GM12873 (cell line): ENCODE results near the gene SRP68.

Experiments
- CTCF ChIP-seq: IDR thresholded peaks from 2 replicates; pipeline ENCODE4 v1.5.1; 2012; ENCODE audit warnings: low read depth, mild to moderate bottlenecking, moderate library complexity, low read length, control low read depth; ENCODE audit not compliant: insufficient read depth; ENCODE audit errors: missing control alignments

SRP68 gene

DNA sequence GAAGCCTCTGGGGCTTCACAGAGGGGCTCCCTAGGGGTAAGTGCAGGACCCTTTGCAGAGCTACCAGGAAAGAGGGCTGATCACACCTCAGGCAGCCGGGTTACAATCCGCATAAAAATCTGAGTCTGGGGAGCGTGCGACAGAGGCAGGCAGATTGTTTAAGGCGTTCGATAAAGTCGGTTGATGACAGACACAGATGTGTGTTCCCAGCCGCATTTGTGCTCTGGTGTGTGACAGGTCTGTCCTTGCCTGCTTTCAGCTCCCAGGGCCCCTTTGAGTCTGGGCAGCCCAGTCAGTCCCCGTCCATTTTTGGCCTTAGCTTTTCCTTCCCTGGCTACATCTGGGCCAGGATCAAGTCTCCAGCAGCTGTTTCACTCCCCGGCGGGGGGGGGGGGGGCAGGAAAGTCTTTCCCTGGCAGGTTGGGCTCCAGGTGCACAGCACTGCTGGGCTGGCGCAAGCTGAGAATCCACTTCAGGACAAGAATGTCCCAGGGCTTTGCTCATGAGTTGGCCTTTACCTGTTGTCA, 5.3 kb upstream of the SRP68 start:
- no peak for TF ChIP-seq CTCF

DNA sequence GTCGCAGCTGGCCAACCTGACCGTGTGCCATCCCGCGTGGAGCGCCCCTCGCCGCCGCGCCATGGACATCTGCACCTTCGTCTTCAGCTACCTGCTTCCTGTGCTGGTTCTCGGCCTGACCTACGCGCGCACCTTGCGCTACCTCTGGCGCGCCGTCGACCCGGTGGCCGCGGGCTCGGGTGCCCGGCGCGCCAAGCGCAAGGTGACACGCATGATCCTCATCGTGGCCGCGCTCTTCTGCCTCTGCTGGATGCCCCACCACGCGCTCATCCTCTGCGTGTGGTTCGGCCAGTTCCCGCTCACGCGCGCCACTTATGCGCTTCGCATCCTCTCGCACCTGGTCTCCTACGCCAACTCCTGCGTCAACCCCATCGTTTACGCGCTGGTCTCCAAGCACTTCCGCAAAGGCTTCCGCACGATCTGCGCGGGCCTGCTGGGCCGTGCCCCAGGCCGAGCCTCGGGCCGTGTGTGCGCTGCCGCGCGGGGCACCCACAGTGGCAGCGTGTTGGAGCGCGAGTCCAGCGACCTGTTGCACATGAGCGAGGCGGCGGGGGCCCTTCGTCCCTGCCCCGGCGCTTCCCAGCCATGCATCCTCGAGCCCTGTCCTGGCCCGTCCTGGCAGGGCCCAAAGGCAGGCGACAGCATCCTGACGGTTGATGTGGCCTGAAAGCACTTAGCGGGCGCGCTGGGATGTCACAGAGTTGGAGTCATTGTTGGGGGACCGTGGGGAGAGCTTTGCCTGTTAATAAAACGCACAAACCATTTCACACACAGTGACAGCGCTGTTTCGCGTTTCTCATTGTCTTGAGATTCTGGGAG, 4.7 kb upstream of the SRP68 start:
- no peak for TF ChIP-seq CTCF

DNA sequence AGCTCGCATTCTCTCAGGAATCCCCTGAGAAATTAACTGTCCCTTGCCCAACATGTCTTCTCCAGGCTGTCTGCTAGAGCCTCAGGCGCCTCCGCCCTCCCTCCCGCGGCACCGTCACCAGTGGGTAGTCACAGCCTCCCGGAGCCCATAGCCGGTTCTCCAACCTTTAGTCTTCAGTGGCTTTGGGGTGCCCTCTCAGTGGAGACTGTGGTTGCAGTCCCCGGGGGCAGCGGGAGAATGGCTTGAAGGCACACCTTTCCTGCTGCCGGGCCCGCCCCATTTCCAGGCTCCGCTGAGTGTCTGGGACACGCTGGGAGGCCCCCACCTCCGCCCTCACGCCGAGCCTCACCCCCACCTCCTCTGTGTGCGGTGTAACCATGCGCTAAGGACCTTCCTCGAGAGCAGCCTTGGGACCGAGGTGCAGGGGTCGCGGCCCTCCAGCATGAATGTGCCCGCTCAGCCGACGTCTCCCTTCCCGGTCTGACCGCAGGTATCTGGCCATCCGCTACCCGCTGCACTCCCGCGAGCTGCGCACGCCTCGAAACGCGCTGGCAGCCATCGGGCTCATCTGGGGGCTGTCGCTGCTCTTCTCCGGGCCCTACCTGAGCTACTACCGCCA, 3.9 kb upstream of the SRP68 start:
- no peak for TF ChIP-seq CTCF

- peak; percentile 28 for TF ChIP-seq CTCF
These were observed 3.2 kb upstream of the SRP68 start for GRCh38 chr17:76075364-76076145.

DNA sequence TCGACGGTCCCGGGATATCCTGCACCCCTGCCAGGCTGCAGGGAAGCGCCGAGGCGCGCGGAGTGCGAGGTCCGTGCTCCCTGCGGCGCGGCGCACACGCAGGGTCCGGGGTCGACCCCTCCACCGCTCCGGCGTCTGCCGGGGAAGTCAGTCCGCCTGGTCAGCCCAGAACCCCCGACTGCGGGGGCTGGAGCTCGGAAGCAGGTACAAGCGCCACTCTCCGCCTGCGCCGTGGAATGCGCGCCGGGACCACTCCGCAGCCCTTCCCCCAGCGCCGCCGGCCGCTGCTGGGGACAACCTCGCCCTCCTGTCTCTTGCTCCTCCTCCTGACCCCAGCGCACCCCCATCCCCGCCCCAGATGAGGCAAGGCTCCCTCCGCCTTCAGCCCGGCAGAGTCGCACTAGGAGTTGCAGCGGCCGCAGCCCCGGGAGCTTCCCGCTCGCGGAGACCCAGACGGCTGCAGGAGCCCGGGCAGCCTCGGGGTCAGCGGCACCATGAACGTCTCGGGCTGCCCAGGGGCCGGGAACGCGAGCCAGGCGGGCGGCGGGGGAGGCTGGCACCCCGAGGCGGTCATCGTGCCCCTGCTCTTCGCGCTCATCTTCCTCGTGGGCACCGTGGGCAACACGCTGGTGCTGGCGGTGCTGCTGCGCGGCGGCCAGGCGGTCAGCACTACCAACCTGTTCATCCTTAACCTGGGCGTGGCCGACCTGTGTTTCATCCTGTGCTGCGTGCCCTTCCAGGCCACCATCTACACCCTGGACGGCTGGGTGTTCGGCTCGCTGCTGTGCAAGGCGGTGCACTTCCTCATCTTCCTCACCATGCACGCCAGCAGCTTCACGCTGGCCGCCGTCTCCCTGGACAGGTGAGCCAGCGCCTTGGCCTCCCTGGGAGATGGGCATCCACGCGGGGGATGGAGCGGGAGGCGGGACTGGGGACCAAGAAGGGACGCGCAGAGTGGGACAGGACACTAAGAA, 2.4 kb upstream of the SRP68 start, which contains the start of gene GALR2:
Gene GALR2 (plus strand): TSS at position 392 of the 974 bp plus-strand sequence. CDS start 103 bp downstream, at position 495.
- TF ChIP-seq CTCF: no peak

GRCh38 chr17:76071531-76072147, 678 bp downstream of the SRP68 start:
- no peak for TF ChIP-seq CTCF
